Stomach (tissue), 9 donors: ENCODE data around the gene EEF2. TPM values are rescaled to one million over a fixed set of nuclear protein-coding genes. Genes with fewer than 3 reads are reported as not detected.

Experiments used
- DNase-seq, 2 donors: peaks; one replicate each; pipeline versions ENCODE4 v3.0.0 to v3.0.0-alpha.2; 2013 to 2019
- H3K27ac ChIP-seq, 5 donors: fragments of 200-600 bp in 4 of 5; sonication (generic) in 4 of 5; one replicate each; pipeline ENCODE4 v1.5.1; 2013 to 2019; ENCODE audit warnings: mild to moderate bottlenecking in 1 of 5, moderate library complexity in 1 of 5
- H3K27me3 ChIP-seq, 3 donors: fragments of 200-600 bp; sonication (generic); one replicate each; pipeline ENCODE4 v1.5.1; 2017 to 2019; ENCODE audit warnings: mixed run types in 1 of 3
- H3K36me3 ChIP-seq, 4 donors: fragments of 200-600 bp; sonication (generic); 1 replicate in 3 of 4; 2 replicates in 1 of 4; pipeline ENCODE4 v1.5.1; 2016 to 2019
- H3K4me1 ChIP-seq, 4 donors: fragments of 200-600 bp; sonication (generic); one replicate each; pipeline ENCODE4 v1.5.1; 2016 to 2019
- H3K4me3 ChIP-seq, 4 donors: fragments of 200-600 bp; sonication (generic) in 3 of 4; one replicate each; pipeline ENCODE4 v1.5.1; 2016 to 2019; ENCODE audit warnings: mild to moderate bottlenecking in 1 of 4
- H3K9me3 ChIP-seq, 4 donors: fragments of 200-600 bp; sonication (generic); one replicate each; pipeline ENCODE4 v1.5.1; 2016 to 2019
- EP300 ChIP-seq: sonication (generic); formaldehyde crosslinking; IDR thresholded peaks from one replicate; pipeline ENCODE4 v1.6.1; 2017; ENCODE audit warnings: antibody characterized with exemption
- POLR2A ChIP-seq, 4 donors: fragments of 450-650 bp; IDR thresholded peaks; one replicate each; pipeline ENCODE4 v1.6.1; 2016; ENCODE audit warnings: antibody characterized with exemption in 4 of 4, control low read depth in 2 of 4, mild to moderate bottlenecking in 1 of 4, moderate library complexity in 1 of 4
- POLR2AphosphoS5 ChIP-seq, 3 donors: sonication (generic); formaldehyde crosslinking; IDR thresholded peaks; one replicate each; pipeline ENCODE4 v1.6.1; 2016; ENCODE audit warnings: antibody characterized with exemption in 3 of 3
- WGBS, 5 donors: extraction: QIAGEN DNeasy Blood & Tissue Kit in 3 of 5; methylation state at CpG; one replicate each; pipeline versions ENCODE4 v1.1.5 to v1.1.7; 2013 to 2018; 5-methylcytosine and 5-hydroxymethylcytosine counted together
- intact Hi-C: fragments of 100-400 bp; cut with DNase I; formaldehyde crosslinking; loops from one replicate; pipeline ENCODE4 v1.15.1; 2023; ENCODE audit warnings: low total_unique reads
- polyA plus RNA-seq, 3 donors: library from polyadenylated mRNA; stranded (reverse); fragments of 200-250 nt; gene quantifications; one replicate each; pipeline ENCODE4 v1.2.3, GENCODE V29; 2013
- total RNA-seq, 5 donors: library from RNA; depleted of rRNA; stranded (reverse); fragments of >200 nt; gene quantifications; one replicate each; pipeline versions ENCODE4 v1.1.0 to v1.2.3, GENCODE V29; 2014 to 2016
- TF ChIP-seq, protein P1 (sequence below), 7 experiments: fragments of 450-650 bp in 4 of 7; fragments of 200-600 bp in 3 of 7; sonication (generic) in 3 of 7; IDR thresholded peaks; one replicate each; pipeline ENCODE4 v1.5.1; 2016 to 2019; ENCODE audit warnings: antibody characterized with exemption in 7 of 7, control low read depth in 2 of 7, mild to moderate bottlenecking in 1 of 7
- donor health status: healthy with polysubstance abuse.
- donor health status: Bipolar disorder and iron deficiency.
- donor health status: healthy.

The EEF2 gene
- total and polyA plus RNA-seq, 8 donors: 667 to 1,656 (median 1,276) TPM

DNA sequence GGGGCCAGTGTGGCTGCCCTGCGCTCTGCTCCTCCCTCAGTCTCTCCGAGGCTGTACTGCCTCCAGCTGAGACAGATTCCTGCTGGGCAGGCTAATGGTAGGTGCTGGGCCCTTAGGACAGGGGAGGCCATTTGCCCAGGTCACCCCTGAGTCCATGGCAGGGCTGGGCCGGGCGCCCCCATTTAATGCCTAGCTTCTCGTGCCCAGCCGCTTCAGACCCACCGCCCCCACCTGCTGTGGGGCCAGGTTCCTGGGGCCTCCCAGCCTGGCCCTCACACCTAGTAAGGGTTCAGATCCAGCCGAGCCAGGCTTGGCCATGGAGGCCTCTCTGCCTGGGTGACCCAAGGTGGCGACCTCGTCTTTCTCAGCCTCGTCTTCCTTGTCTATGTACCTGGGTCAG lies 40.1 kb upstream of the EEF2 start:
- no peaks in the 10 kb centered on the region for H3K27me3 ChIP-seq
- intact Hi-C loops: no loop called here
- H3K36me3 ChIP-seq: peaks cover 21 to 85% (median 70%) of the 10 kb centered on the region in 4 donors
- no peaks in the 10 kb centered on the region for H3K9me3 ChIP-seq
- H3K4me1 ChIP-seq: peaks cover 0 to 17% (median 4%) of the 10 kb centered on the region in 4 donors
- WGBS, 5 donors: 62 to 75% (median 70%) methylated on average over 8 to 11 of the region's 11 CpGs
- no peak for TF ChIP-seq POLR2AphosphoS5 (IDR thresholded peaks at IDR 0.05)
- no peak overlapping the region for H3K27ac ChIP-seq
- no peak for DNase-seq
- H3K4me3 ChIP-seq: no peak overlapping the region

DNA sequence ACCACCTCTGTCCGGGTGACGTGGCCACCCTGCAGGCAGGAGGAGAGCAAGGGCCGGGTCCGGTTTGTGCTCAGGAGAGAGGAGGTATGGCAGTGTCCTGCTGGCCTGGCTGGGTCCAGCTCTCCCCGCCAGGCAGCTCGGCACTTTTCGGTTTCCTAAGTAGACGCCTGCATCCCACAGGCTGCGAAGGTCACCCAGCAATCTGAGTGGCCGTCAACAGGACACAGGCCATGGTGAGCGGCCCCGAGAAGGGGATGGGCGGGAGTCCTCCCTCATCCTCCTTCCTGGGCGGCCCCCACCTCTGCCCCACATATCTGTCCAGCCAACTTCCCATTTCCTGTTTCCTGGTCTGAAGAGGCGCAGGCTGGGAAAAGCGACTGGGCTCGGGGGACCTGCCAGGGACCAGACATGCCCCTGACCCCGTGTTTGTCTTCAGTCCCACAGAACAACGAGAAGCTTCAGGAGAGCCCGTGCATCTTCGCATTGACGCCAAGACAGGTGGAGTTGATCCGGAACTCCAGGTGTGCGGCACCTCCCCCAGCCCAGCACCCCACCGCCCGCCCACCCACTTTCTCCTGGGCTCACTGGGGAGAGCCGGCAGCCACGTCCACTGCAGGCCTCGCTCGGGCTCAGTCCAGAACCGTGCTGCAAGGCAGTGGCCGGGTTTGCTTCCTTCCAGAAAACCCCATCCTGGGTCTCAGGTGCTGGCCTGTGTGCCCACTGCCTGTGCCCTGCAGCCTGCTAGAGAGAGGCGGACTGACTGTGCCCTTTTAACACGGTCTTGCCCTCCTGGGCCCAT lies 38.5 kb upstream of the EEF2 start:
- Histone ChIP-seq H3K4me3 (no peak overlapping the region), H3K36me3 (peaks cover 16 to 71% (median 56%) of the 10 kb centered on the region in 4 donors), H3K27ac (peak overlapping the region in 1 of 5 donors; percentile 1)

GRCh38 chr19:4019578-4019977 lies 34.3 kb upstream of the EEF2 start:
- H3K4me1 ChIP-seq: peaks cover 27 to 68% (median 47%) of the 10 kb centered on the region in 4 donors
- no peaks in the 10 kb centered on the region for H3K9me3 ChIP-seq
- intact Hi-C loops: no loop called here
- TF ChIP-seq, protein P1, sequence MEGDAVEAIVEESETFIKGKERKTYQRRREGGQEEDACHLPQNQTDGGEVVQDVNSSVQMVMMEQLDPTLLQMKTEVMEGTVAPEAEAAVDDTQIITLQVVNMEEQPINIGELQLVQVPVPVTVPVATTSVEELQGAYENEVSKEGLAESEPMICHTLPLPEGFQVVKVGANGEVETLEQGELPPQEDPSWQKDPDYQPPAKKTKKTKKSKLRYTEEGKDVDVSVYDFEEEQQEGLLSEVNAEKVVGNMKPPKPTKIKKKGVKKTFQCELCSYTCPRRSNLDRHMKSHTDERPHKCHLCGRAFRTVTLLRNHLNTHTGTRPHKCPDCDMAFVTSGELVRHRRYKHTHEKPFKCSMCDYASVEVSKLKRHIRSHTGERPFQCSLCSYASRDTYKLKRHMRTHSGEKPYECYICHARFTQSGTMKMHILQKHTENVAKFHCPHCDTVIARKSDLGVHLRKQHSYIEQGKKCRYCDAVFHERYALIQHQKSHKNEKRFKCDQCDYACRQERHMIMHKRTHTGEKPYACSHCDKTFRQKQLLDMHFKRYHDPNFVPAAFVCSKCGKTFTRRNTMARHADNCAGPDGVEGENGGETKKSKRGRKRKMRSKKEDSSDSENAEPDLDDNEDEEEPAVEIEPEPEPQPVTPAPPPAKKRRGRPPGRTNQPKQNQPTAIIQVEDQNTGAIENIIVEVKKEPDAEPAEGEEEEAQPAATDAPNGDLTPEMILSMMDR (IDR thresholded peaks at IDR 0.05): no peak
- TF ChIP-seq POLR2AphosphoS5 (IDR thresholded peaks at IDR 0.05) (no peak), POLR2A (IDR thresholded peaks at IDR 0.05) (no peak), EP300 (no peak)
- H3K27me3 ChIP-seq: no peaks in the 10 kb centered on the region
- peak in 1 of 2 donors; percentile 57 for DNase-seq
- 29 to 64% (median 36%) methylated on average over 13 to 17 of the region's 17 CpGs for WGBS, 5 donors
- peaks cover 15 to 70% (median 52%) of the 10 kb centered on the region in 4 donors for H3K36me3 ChIP-seq
- peak overlapping the region; percentile 21 to 83 (median 73) for H3K27ac ChIP-seq
- peak overlapping the region in 1 of 4 donors; percentile 22 for H3K4me3 ChIP-seq

More for the DNA sequence above, 38.5 kb upstream of the EEF2 start:
- DNase-seq: no peak
- peaks cover 9 to 31% (median 16%) of the 10 kb centered on the region in 4 donors for H3K4me1 ChIP-seq
- TF ChIP-seq, protein P1 (IDR thresholded peaks at IDR 0.05): no peak
- no peak for TF ChIP-seq POLR2AphosphoS5 (IDR thresholded peaks at IDR 0.05)
- no peak for TF ChIP-seq POLR2A (IDR thresholded peaks at IDR 0.05)
- TF ChIP-seq EP300: no peak
- intact Hi-C loops: no loop called here
- WGBS, 5 donors: 82 to 87% (median 83%) methylated on average over 27 to 34 of the region's 34 CpGs
- no peaks in the 10 kb centered on the region for H3K9me3 ChIP-seq
- no peaks in the 10 kb centered on the region for H3K27me3 ChIP-seq

- intact Hi-C loops: no loop called here
- Histone ChIP-seq H3K27ac (peak overlapping the region; percentile 21 to 83 (median 73)), H3K9me3 (no peaks in the 10 kb centered on the region), H3K36me3 (peaks cover 17 to 70% (median 52%) of the 10 kb centered on the region in 4 donors), H3K4me1 (peaks cover 34 to 73% (median 53%) of the 10 kb centered on the region in 4 donors), H3K27me3 (no peaks in the 10 kb centered on the region), H3K4me3 (peak overlapping the region in 1 of 4 donors; percentile 22)
- TF ChIP-seq POLR2AphosphoS5 (IDR thresholded peaks at IDR 0.05) (no peak), POLR2A (IDR thresholded peaks at IDR 0.05) (no peak), EP300 (no peak)
- TF ChIP-seq, protein P1 (IDR thresholded peaks at IDR 0.05): no peak
- no peak for DNase-seq
- 74 to 88% (median 85%) methylated on average over 11 to 19 of the region's 19 CpGs for WGBS, 5 donors
Measured at GRCh38 chr19:4018775-4019504, 33.7 kb upstream of the EEF2 start.
